ENCODE results near the gene ZNF544. TPM values are rescaled to one million over a fixed set of nuclear protein-coding genes. Genes with fewer than 3 reads are reported as not detected.

Gene ZNF544
- total RNA-seq, 5 donors from 2014 or later (not counting 1 experiment from before 2014, with no cell fraction given), result 23.4 to 54.0 (median 47.1) TPM

Other genes with a start within 250 kb of the ZNF544 start
- 10 to 100 TPM in 4 of 5 donors, 1 to 10 TPM in 1; 8.2 to 40.5 (median 26.4) TPM for gene ZNF606, start 226.1 kb upstream of the ZNF544 start, total RNA-seq
- not detected for gene ZSCAN1, start 194.9 kb upstream of the ZNF544 start, total RNA-seq
- gene ZNF135, start 169.6 kb upstream of the ZNF544 start, total RNA-seq, result 1 to 10 TPM; 1.2 to 2.8 (median 2.1) TPM
- gene ZSCAN18, start 130.7 kb upstream of the ZNF544 start, total RNA-seq, result 10 to 100 TPM; 45.3 to 62.6 (median 52.4) TPM
- gene ZNF329, start 78.1 kb upstream of the ZNF544 start, total RNA-seq, result 10 to 100 TPM; 11.5 to 14.9 (median 14.1) TPM
- 10 to 100 TPM; 44.9 to 70.7 (median 63.4) TPM for gene ZNF274, start 45.9 kb upstream of the ZNF544 start, total RNA-seq
- gene ZNF8, start 50.0 kb downstream of the ZNF544 start, total RNA-seq, result 10 to 100 TPM in 2 of 5 donors, 1 to 10 TPM in 3; 8.6 to 11.0 (median 9.2) TPM
- gene ERVK3-1, start 76.5 kb downstream of the ZNF544 start, total RNA-seq, result 100 to 1,000 TPM in 2 of 5 donors, 10 to 100 TPM in 3; 68.0 to 137 (median 81.9) TPM
- 1 to 10 TPM; 1.9 to 6.9 (median 6.2) TPM for gene ZSCAN22, start 98.1 kb downstream of the ZNF544 start, total RNA-seq
- gene A1BG, start 124.6 kb downstream of the ZNF544 start, total RNA-seq, result 10 to 100 TPM; 15.4 to 31.1 (median 19.3) TPM
- 1 to 10 TPM in 4 of 5 donors, under 1 TPM in 1; 0.98 to 3.4 (median 2.2) TPM for gene ZNF497, start 133.8 kb downstream of the ZNF544 start, total RNA-seq
- 1 to 10 TPM; 1.7 to 6.0 (median 5.0) TPM for gene ZNF837, start 152.1 kb downstream of the ZNF544 start, total RNA-seq
- 1,000 to 10,000 TPM; 1,332 to 1,813 (median 1,414) TPM for gene RPS5, start 158.4 kb downstream of the ZNF544 start, total RNA-seq
- 1 to 10 TPM in 1 of 5 donors, under 1 TPM in 3, not detected in 1; 0.44 to 1.9 (median 0.51) TPM for gene RNF225, start 166.7 kb downstream of the ZNF544 start, total RNA-seq
- gene ZNF584, start 179.7 kb downstream of the ZNF544 start, total RNA-seq, result 10 to 100 TPM in 2 of 5 donors, 1 to 10 TPM in 3; 4.3 to 13.3 (median 9.4) TPM
- 1 to 10 TPM; 1.4 to 8.5 (median 4.9) TPM for gene ZNF132, start 211.2 kb downstream of the ZNF544 start, total RNA-seq
- 10 to 100 TPM in 4 of 5 donors, 1 to 10 TPM in 1; 9.5 to 17.2 (median 15.7) TPM for gene ZNF324B, start 222.7 kb downstream of the ZNF544 start, total RNA-seq
- 10 to 100 TPM; 17.9 to 33.2 (median 28.2) TPM for gene ZNF324, start 238.2 kb downstream of the ZNF544 start, total RNA-seq
- gene ZNF446, start 247.4 kb downstream of the ZNF544 start, total RNA-seq, result 10 to 100 TPM; 12.0 to 20.5 (median 18.9) TPM